HepG2 (cell line): Measurements from ENCODE around the gene HOXA5. TPM values are rescaled to one million over a fixed set of nuclear protein-coding genes. Genes with fewer than 3 reads are reported as not detected.

Source experiments
- ARID4A ChIP-seq: sonication (generic); formaldehyde crosslinking; IDR thresholded peaks from 2 replicates; pipeline ENCODE4 v1.5.0; 2020; ENCODE audit warnings: mild to moderate bottlenecking, missing genetic modification reagents, borderline replicate concordance
- CREBL2 ChIP-seq: sonication (generic); formaldehyde crosslinking; IDR thresholded peaks from 2 replicates; pipeline ENCODE4 v1.8.1; 2023; ENCODE audit warnings: missing genetic modification reagents, mild to moderate bottlenecking, borderline replicate concordance
- HNRNPUL1 ChIP-seq: fragments of 200-400 bp; formaldehyde crosslinking; IDR thresholded peaks from 2 replicates; pipeline ENCODE4 v1.6.1; 2017; ENCODE audit warnings: low read depth, mild to moderate bottlenecking, low read length, moderate library complexity
- NFYB ChIP-seq: sonication (generic); formaldehyde crosslinking; IDR thresholded peaks from 2 replicates; pipeline ENCODE4 v1.4.0; 2020; ENCODE audit warnings: missing genetic modification reagents
- SOX5 ChIP-seq: IDR thresholded peaks from 2 replicates; pipeline ENCODE4 v1.6.1; 2016; ENCODE audit warnings: borderline replicate concordance
- TEF ChIP-seq: sonication (generic); formaldehyde crosslinking; IDR thresholded peaks from 2 replicates; pipeline ENCODE4 v1.5.0; 2020; ENCODE audit warnings: missing genetic modification reagents
- THAP11 ChIP-seq: IDR thresholded peaks from 2 replicates; pipeline ENCODE4 v1.6.1; 2016; ENCODE audit warnings: missing biosample characterization, missing genetic modification reagents
- TP53 ChIP-seq: sonication (generic); formaldehyde crosslinking; conservative IDR thresholded peaks from 2 replicates; pipeline ENCODE4 v1.4.0; 2020; ENCODE audit warnings: missing genetic modification reagents
- ZBTB40 ChIP-seq, 2 experiments: fragments of 450-650 bp in 1 of 2; sonication (generic) in 1 of 2; formaldehyde crosslinking in 1 of 2; IDR thresholded peaks; 2 replicates each; pipeline versions ENCODE4 v1.6.1 to v1.8.0; 2016 to 2022; ENCODE audit warnings: antibody characterized with exemption in 1 of 2, mild to moderate bottlenecking in 1 of 2, missing genetic modification reagents in 1 of 2
- ZNF3 ChIP-seq: IDR thresholded peaks from 2 replicates; pipeline ENCODE4 v1.7.0; 2017; ENCODE audit warnings: inconsistent platforms
- ZNF597 ChIP-seq: sonication (generic); formaldehyde crosslinking; IDR thresholded peaks from 2 replicates; pipeline ENCODE4 v1.5.0; 2020; ENCODE audit warnings: missing genetic modification reagents
- ZSCAN20 ChIP-seq: sonication (generic); formaldehyde crosslinking; IDR thresholded peaks from 2 replicates; pipeline ENCODE4 v1.4.0; 2020; ENCODE audit warnings: missing genetic modification reagents, mild to moderate bottlenecking, borderline replicate concordance
- ZSCAN29 ChIP-seq: sonication (generic); formaldehyde crosslinking; conservative IDR thresholded peaks from 2 replicates; pipeline ENCODE4 v1.4.0; 2020; ENCODE audit warnings: mild to moderate bottlenecking, missing genetic modification reagents
- polyA plus RNA-seq, 8 experiments: library from polyadenylated mRNA; depleted of rRNA in 3 of 8; stranded (reverse) in 7 of 8; unstranded in 1 of 8; fragments of >200 nt; fragmentation: Illumina TruSeq in 4 of 8; extraction: Trizol in 4 of 8; gene quantifications; 2 replicates each; pipeline versions ENCODE4 v1.2.1 to v1.2.3, GENCODE V29; 2011 to 2016; ENCODE audit warnings: low read depth in 4 of 8, missing spikeins in 1 of 8, mixed read lengths in 1 of 8; ENCODE audit not compliant: insufficient read depth in 1 of 8
- total RNA-seq, 5 experiments: library from RNA; depleted of rRNA; stranded (reverse); fragments of >200 nt; fragmentation: Illumina TruSeq; extraction: Trizol; gene quantifications; 2 replicates each; pipeline ENCODE4 v1.2.3, GENCODE V29; 2016; ENCODE audit warnings: low read depth in 1 of 5

HOXA5 gene
- total and polyA plus RNA-seq, 2 of the 13 experiments (the other 11 are each of a cell fraction or from before 2014, with no cell fraction given): 3.2 to 3.6 TPM

GRCh38 chr7:27161214-27161720 is 17.8 kb upstream of the HOXA5 start (continued):
- TF ChIP-seq ZBTB40 (IDR thresholded peaks at IDR 0.05): no peak
- TF ChIP-seq ZBTB40 (CRISPR knock-in tag; IDR thresholded peaks at IDR 0.05): no peak
- no peak for TF ChIP-seq CREBL2
- no peak for TF ChIP-seq NFYB (CRISPR knock-in tag)
- no peak for TF ChIP-seq THAP11
- 0 out of 2 replicates have a peak, but pooled peaks have one; percentile 6 for TF ChIP-seq ARID4A
- TF ChIP-seq ZNF3 (CRISPR knock-in tag): no peak
- TF ChIP-seq HNRNPUL1: no peak
- TF ChIP-seq ZNF597 (CRISPR knock-in tag): no peak
- TF ChIP-seq ZSCAN20: no peak
- no peak for TF ChIP-seq TP53 (CRISPR knock-in tag)
- TF ChIP-seq TEF (CRISPR knock-in tag): no peak
- no peak for TF ChIP-seq SOX5
- no peak for TF ChIP-seq ZSCAN29 (CRISPR knock-in tag)
